Liver (tissue), 9 donors: ENCODE data around the gene TREX2. TPM values are rescaled to one million over a fixed set of nuclear protein-coding genes. Genes with fewer than 3 reads are reported as not detected.

ENCODE experiments used
- DNase-seq: peaks from one replicate; pipeline ENCODE4 v3.0.0-alpha.2; 2017; ENCODE audit warnings: low spot score
- H3K27ac ChIP-seq, 2 donors: one replicate each; pipeline ENCODE4 v1.7.0; 2013; ENCODE audit warnings: inconsistent platforms in 2 of 2, low read length in 2 of 2, control low read depth in 1 of 2, low read depth in 1 of 2, mild to moderate bottlenecking in 1 of 2
- H3K27me3 ChIP-seq, 4 donors: one replicate each; pipeline versions ENCODE4 v1.6.1 to v1.7.0; 2013; ENCODE audit warnings: low read length in 3 of 4, inconsistent platforms in 1 of 4, mild to moderate bottlenecking in 1 of 4, moderate library complexity in 1 of 4; ENCODE audit not compliant: control insufficient read depth in 4 of 4, insufficient read depth in 4 of 4
- H3K36me3 ChIP-seq, 4 donors: one replicate each; pipeline versions ENCODE4 v1.6.1 to v1.7.0; 2013; ENCODE audit warnings: low read length in 3 of 4, mild to moderate bottlenecking in 3 of 4, low read depth in 1 of 4, moderate library complexity in 1 of 4; ENCODE audit not compliant: control insufficient read depth in 4 of 4, insufficient read depth in 3 of 4
- H3K4me1 ChIP-seq, 4 donors: one replicate each; pipeline versions ENCODE4 v1.6.1 to v1.7.0; 2013; ENCODE audit warnings: low read length in 3 of 4, mild to moderate bottlenecking in 3 of 4, moderate library complexity in 1 of 4; ENCODE audit not compliant: control insufficient read depth in 4 of 4, insufficient read depth in 4 of 4
- H3K4me3 ChIP-seq, 3 donors: one replicate each; pipeline versions ENCODE4 v1.6.1 to v1.7.0; 2013; ENCODE audit warnings: low read length in 3 of 3, control low read depth in 1 of 3, low read depth in 1 of 3, mild to moderate bottlenecking in 1 of 3
- H3K9ac ChIP-seq, 2 donors: one replicate each; pipeline ENCODE4 v1.7.0; 2013; ENCODE audit warnings: low read length in 2 of 2, mild to moderate bottlenecking in 2 of 2, moderate library complexity in 2 of 2, control low read depth in 1 of 2, low read depth in 1 of 2
- H3K9me3 ChIP-seq, 4 donors: one replicate each; pipeline versions ENCODE4 v1.6.1 to v1.7.0; 2013; ENCODE audit warnings: low read length in 3 of 4; ENCODE audit not compliant: control insufficient read depth in 4 of 4
- EGR1 ChIP-seq, 2 donors: IDR thresholded peaks; 2 replicates each; pipeline ENCODE4 v1.6.1; 2016 to 2018; ENCODE audit warnings: antibody characterized with exemption in 2 of 2, low read depth in 2 of 2
- FOXA1 ChIP-seq: IDR thresholded peaks from 2 replicates; pipeline ENCODE4 v1.6.1; 2016; ENCODE audit warnings: antibody characterized with exemption
- FOXA2 ChIP-seq: IDR thresholded peaks from 2 replicates; pipeline ENCODE4 v1.6.1; 2016; ENCODE audit warnings: antibody characterized with exemption
- GABPA ChIP-seq, 2 donors: IDR thresholded peaks in 1 of 2; conservative IDR thresholded peaks in 1 of 2; 2 replicates each; pipeline ENCODE4 v1.6.1; 2016; ENCODE audit warnings: antibody characterized with exemption in 2 of 2, mild to moderate bottlenecking in 1 of 2, moderate library complexity in 1 of 2
- HNF4A ChIP-seq, 2 donors: conservative IDR thresholded peaks; 2 replicates each; pipeline ENCODE4 v1.6.1; 2016; ENCODE audit warnings: antibody characterized with exemption in 2 of 2, mild to moderate bottlenecking in 2 of 2
- HNF4G ChIP-seq: IDR thresholded peaks from 2 replicates; pipeline ENCODE4 v1.6.1; 2016; ENCODE audit warnings: antibody characterized with exemption
- JUND ChIP-seq, 2 donors: IDR thresholded peaks; 2 replicates each; pipeline ENCODE4 v1.6.1; 2016; ENCODE audit warnings: antibody characterized with exemption in 2 of 2
- MAX ChIP-seq: IDR thresholded peaks from 2 replicates; pipeline ENCODE4 v1.6.1; 2016; ENCODE audit warnings: antibody characterized with exemption
- NR2F2 ChIP-seq: IDR thresholded peaks from 2 replicates; pipeline ENCODE4 v1.6.1; 2016; ENCODE audit warnings: antibody characterized with exemption
- RAD21 ChIP-seq, 2 donors: IDR thresholded peaks; 2 replicates each; pipeline ENCODE4 v1.6.1; 2016; ENCODE audit warnings: antibody characterized with exemption in 2 of 2, mild to moderate bottlenecking in 2 of 2
- RXRA ChIP-seq, 2 donors: IDR thresholded peaks; 2 replicates each; pipeline ENCODE4 v1.6.1; 2017 to 2018; ENCODE audit warnings: antibody characterized with exemption in 2 of 2, mild to moderate bottlenecking in 1 of 2
- SP1 ChIP-seq: IDR thresholded peaks from 2 replicates; pipeline ENCODE4 v1.6.1; 2018; ENCODE audit warnings: antibody characterized with exemption, mild to moderate bottlenecking
- TAF1 ChIP-seq: conservative IDR thresholded peaks from 2 replicates; pipeline ENCODE4 v1.6.1; 2016; ENCODE audit warnings: antibody characterized with exemption, mild to moderate bottlenecking
- YY1 ChIP-seq: IDR thresholded peaks from 2 replicates; pipeline ENCODE4 v1.6.1; 2016; ENCODE audit warnings: antibody characterized with exemption, mild to moderate bottlenecking
- WGBS: extraction: QIAGEN DNeasy Blood & Tissue Kit; methylation state at CpG from one replicate; pipeline ENCODE4 v1.1.7; 2013; 5-methylcytosine and 5-hydroxymethylcytosine counted together
- polyA plus RNA-seq, 2 donors: library from polyadenylated mRNA; stranded (reverse) in 1 of 2; unstranded in 1 of 2; fragments of 200-250 nt in 1 of 2; fragments of >200 nt in 1 of 2; fragmentation: Nextera tagmentation in 1 of 2; extraction: Ambion mirVana in 1 of 2; gene quantifications; one replicate each; pipeline versions ENCODE4 v1.2.1 to v1.2.3, GENCODE V29; 2013 to 2015
- total RNA-seq, 2 donors: library from RNA; depleted of rRNA; stranded (reverse); fragments of >200 nt; gene quantifications; one replicate each; pipeline ENCODE4 v1.2.3, GENCODE V29; 2014
- TF ChIP-seq, protein P1 (sequence below): IDR thresholded peaks from 2 replicates; pipeline ENCODE4 v1.6.1; 2016; ENCODE audit warnings: antibody characterized with exemption
- TF ChIP-seq, protein P2 (sequence below): fragments of 150-350 bp; IDR thresholded peaks from 2 replicates; pipeline ENCODE4 v1.5.1; 2017; ENCODE audit warnings: improper control_type of control experiment, low read depth, low read length; ENCODE audit not compliant: missing input control
- TF ChIP-seq, protein P3 (sequence below): IDR thresholded peaks from 2 replicates; pipeline ENCODE4 v1.6.1; 2016; ENCODE audit warnings: antibody characterized with exemption, mild to moderate bottlenecking
- TF ChIP-seq, protein P4 (sequence below): IDR thresholded peaks from 2 replicates; pipeline ENCODE4 v1.6.1; 2016; ENCODE audit warnings: antibody characterized with exemption
- donor health status: healthy.
- donor health status: healthy.
- donor health status: healthy.
- donor health status: healthy.
- donor health status: healthy.

Gene TREX2
- total and polyA plus RNA-seq, 4 donors, result 0.13 to 1.3 (median 1.2) TPM; not detected in 1

DNA sequence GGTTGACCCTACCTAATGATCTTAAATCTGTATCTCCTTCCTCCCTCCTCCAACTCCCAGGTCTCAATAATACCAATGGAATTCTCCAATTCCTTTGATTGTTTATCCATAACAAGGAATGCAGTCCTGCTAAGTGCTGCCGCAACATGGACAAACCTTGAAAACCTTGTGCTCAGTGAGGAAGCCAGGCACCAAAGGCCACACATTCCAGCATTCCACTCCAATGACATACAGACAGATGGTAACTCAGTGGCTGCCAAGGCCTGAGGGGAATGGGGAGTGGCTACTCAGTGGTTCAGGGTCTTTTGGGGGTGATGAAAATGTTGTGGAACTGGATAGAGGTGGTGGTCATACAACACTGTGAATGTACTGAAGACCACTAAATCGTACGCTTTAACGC lies 14.1 kb upstream of the TREX2 start:
- H3K36me3 ChIP-seq, result peaks cover under 1 to 7% (median 5%) of the 10 kb centered on the region in 4 donors
- H3K27ac ChIP-seq, result no peak overlapping the region
- H3K9me3 ChIP-seq, result no peaks in the 10 kb centered on the region
- H3K4me3 ChIP-seq, result no peak overlapping the region
- 94% methylated on average over 4 of the region's 4 CpGs for WGBS
- no peak overlapping the region for H3K9ac ChIP-seq
- H3K4me1 ChIP-seq, result no peaks in the 10 kb centered on the region
- H3K27me3 ChIP-seq, result no peaks in the 10 kb centered on the region
- no peak for TF ChIP-seq FOXA2
- no peak for TF ChIP-seq RXRA (IDR thresholded peaks at IDR 0.05)
- TF ChIP-seq HNF4A (conservative IDR thresholded peaks at IDR 0.05), result no peak
- TF ChIP-seq JUND (IDR thresholded peaks at IDR 0.05), result no peak
- TF ChIP-seq, protein P1, sequence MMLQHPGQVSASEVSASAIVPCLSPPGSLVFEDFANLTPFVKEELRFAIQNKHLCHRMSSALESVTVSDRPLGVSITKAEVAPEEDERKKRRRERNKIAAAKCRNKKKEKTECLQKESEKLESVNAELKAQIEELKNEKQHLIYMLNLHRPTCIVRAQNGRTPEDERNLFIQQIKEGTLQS, result no peak
- TF ChIP-seq TAF1, result no peak
- TF ChIP-seq, protein P2, sequence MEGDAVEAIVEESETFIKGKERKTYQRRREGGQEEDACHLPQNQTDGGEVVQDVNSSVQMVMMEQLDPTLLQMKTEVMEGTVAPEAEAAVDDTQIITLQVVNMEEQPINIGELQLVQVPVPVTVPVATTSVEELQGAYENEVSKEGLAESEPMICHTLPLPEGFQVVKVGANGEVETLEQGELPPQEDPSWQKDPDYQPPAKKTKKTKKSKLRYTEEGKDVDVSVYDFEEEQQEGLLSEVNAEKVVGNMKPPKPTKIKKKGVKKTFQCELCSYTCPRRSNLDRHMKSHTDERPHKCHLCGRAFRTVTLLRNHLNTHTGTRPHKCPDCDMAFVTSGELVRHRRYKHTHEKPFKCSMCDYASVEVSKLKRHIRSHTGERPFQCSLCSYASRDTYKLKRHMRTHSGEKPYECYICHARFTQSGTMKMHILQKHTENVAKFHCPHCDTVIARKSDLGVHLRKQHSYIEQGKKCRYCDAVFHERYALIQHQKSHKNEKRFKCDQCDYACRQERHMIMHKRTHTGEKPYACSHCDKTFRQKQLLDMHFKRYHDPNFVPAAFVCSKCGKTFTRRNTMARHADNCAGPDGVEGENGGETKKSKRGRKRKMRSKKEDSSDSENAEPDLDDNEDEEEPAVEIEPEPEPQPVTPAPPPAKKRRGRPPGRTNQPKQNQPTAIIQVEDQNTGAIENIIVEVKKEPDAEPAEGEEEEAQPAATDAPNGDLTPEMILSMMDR, result no peak
- TF ChIP-seq, protein P3, sequence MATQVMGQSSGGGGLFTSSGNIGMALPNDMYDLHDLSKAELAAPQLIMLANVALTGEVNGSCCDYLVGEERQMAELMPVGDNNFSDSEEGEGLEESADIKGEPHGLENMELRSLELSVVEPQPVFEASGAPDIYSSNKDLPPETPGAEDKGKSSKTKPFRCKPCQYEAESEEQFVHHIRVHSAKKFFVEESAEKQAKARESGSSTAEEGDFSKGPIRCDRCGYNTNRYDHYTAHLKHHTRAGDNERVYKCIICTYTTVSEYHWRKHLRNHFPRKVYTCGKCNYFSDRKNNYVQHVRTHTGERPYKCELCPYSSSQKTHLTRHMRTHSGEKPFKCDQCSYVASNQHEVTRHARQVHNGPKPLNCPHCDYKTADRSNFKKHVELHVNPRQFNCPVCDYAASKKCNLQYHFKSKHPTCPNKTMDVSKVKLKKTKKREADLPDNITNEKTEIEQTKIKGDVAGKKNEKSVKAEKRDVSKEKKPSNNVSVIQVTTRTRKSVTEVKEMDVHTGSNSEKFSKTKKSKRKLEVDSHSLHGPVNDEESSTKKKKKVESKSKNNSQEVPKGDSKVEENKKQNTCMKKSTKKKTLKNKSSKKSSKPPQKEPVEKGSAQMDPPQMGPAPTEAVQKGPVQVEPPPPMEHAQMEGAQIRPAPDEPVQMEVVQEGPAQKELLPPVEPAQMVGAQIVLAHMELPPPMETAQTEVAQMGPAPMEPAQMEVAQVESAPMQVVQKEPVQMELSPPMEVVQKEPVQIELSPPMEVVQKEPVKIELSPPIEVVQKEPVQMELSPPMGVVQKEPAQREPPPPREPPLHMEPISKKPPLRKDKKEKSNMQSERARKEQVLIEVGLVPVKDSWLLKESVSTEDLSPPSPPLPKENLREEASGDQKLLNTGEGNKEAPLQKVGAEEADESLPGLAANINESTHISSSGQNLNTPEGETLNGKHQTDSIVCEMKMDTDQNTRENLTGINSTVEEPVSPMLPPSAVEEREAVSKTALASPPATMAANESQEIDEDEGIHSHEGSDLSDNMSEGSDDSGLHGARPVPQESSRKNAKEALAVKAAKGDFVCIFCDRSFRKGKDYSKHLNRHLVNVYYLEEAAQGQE, result no peak
- TF ChIP-seq NR2F2, result no peak
- TF ChIP-seq RAD21 (IDR thresholded peaks at IDR 0.05), result no peak
- TF ChIP-seq YY1, result no peak
- no peak for TF ChIP-seq FOXA1
- TF ChIP-seq EGR1 (IDR thresholded peaks at IDR 0.05; ENCODE audit: low read depth in 2 of 2), result no peak
- no peak for TF ChIP-seq MAX
- TF ChIP-seq, protein P4, sequence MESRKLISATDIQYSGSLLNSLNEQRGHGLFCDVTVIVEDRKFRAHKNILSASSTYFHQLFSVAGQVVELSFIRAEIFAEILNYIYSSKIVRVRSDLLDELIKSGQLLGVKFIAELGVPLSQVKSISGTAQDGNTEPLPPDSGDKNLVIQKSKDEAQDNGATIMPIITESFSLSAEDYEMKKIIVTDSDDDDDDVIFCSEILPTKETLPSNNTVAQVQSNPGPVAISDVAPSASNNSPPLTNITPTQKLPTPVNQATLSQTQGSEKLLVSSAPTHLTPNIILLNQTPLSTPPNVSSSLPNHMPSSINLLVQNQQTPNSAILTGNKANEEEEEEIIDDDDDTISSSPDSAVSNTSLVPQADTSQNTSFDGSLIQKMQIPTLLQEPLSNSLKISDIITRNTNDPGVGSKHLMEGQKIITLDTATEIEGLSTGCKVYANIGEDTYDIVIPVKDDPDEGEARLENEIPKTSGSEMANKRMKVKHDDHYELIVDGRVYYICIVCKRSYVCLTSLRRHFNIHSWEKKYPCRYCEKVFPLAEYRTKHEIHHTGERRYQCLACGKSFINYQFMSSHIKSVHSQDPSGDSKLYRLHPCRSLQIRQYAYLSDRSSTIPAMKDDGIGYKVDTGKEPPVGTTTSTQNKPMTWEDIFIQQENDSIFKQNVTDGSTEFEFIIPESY, result no peak
- no peak for TF ChIP-seq HNF4G
- no peak for TF ChIP-seq GABPA (IDR thresholded peaks at IDR 0.05 in 1 of 2, conservative IDR thresholded peaks at IDR 0.05 in 1 of 2)
- no peak for TF ChIP-seq SP1
- DNase-seq, result no peak
